ENCODE data around the gene CRTC3.

CRTC3 gene

GRCh38 chr15:90617668-90618097 is 88.0 kb downstream of the CRTC3 start:
- H3K27ac ChIP-seq: no peak overlapping the region
- DNase-seq: no peak

DNA sequence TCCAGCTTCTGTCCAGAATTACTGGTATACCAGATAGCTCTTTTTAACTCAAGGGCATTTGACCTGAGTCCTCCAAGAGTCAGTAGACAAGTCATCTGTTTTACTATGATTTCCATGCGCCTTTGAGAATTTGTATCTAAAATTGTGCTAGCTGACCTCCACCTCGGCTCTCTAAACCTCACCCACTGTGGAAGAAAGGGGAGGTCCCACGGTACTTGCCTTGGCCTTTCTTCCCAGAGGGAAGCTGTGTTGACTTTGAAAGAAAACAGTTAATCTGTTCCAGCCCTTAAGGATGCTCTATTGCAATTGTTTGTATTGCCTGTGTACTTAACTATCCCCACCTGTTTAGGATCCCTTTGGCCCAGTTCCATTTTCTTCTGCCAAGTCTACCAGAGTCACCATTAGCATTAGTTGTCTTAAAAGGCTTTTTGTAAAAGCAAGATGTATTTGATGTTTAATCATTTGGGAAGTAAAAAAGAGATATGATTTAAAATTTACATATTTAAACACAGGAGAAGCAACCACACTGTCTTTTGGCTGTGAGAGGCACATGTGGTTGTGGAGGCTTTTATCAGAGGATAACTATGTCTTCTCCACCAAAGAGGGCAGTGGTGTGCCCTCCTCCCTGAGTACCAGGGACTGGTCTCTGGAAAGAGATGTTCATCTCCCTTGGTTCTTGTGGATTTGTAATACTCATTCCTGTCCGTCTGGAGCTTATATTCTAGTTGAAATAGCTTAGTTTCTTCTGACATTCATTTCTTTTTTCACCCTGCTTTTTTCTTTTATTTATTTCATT is 88.8 kb downstream of the CRTC3 start:
- TF ChIP-seq, protein P1, sequence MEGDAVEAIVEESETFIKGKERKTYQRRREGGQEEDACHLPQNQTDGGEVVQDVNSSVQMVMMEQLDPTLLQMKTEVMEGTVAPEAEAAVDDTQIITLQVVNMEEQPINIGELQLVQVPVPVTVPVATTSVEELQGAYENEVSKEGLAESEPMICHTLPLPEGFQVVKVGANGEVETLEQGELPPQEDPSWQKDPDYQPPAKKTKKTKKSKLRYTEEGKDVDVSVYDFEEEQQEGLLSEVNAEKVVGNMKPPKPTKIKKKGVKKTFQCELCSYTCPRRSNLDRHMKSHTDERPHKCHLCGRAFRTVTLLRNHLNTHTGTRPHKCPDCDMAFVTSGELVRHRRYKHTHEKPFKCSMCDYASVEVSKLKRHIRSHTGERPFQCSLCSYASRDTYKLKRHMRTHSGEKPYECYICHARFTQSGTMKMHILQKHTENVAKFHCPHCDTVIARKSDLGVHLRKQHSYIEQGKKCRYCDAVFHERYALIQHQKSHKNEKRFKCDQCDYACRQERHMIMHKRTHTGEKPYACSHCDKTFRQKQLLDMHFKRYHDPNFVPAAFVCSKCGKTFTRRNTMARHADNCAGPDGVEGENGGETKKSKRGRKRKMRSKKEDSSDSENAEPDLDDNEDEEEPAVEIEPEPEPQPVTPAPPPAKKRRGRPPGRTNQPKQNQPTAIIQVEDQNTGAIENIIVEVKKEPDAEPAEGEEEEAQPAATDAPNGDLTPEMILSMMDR (IDR thresholded peaks at IDR 0.05; ENCODE audit: low read depth, low read length): no peak
- no peak overlapping the region for H3K4me3 ChIP-seq (ENCODE audit: low read depth, low read length)
- no peak overlapping the region for H3K27ac ChIP-seq
- H3K36me3 ChIP-seq: peaks cover 7% of the 10 kb centered on the region
- DNase-seq: no peak
- H3K9me3 ChIP-seq (ENCODE audit: severe bottlenecking): no peaks in the 10 kb centered on the region
- no peaks in the 10 kb centered on the region for H3K27me3 ChIP-seq (ENCODE audit: insufficient read depth, low read depth, severe bottlenecking)

More at GRCh38 chr15:90617668-90618097, 88.0 kb downstream of the CRTC3 start:
- TF ChIP-seq, protein P1 (IDR thresholded peaks at IDR 0.05; ENCODE audit: low read depth, low read length): no peak
- no peaks in the 10 kb centered on the region for H3K27me3 ChIP-seq (ENCODE audit: insufficient read depth, low read depth, severe bottlenecking)
- H3K4me3 ChIP-seq (ENCODE audit: low read depth, low read length): no peak overlapping the region
- H3K36me3 ChIP-seq: peaks cover 7% of the 10 kb centered on the region
- H3K9me3 ChIP-seq (ENCODE audit: severe bottlenecking): no peaks in the 10 kb centered on the region

- TF ChIP-seq, protein P1 (IDR thresholded peaks at IDR 0.05; ENCODE audit: low read depth, low read length): no peak
- Histone ChIP-seq H3K4me3 (ENCODE audit: low read depth, low read length) (no peak overlapping the region), H3K36me3 (peaks cover 7% of the 10 kb centered on the region), H3K27ac (no peak overlapping the region), H3K9me3 (ENCODE audit: severe bottlenecking) (no peaks in the 10 kb centered on the region), H3K27me3 (ENCODE audit: insufficient read depth, low read depth, severe bottlenecking) (no peaks in the 10 kb centered on the region)
- DNase-seq: no peak
Observed at GRCh38 chr15:90619468-90619867, 89.7 kb downstream of the CRTC3 start.

- H3K9me3 ChIP-seq (ENCODE audit: severe bottlenecking): no peaks in the 10 kb centered on the region
- no peak overlapping the region for H3K4me3 ChIP-seq (ENCODE audit: low read depth, low read length)
- H3K27ac ChIP-seq: no peak overlapping the region
- H3K27me3 ChIP-seq (ENCODE audit: insufficient read depth, low read depth, severe bottlenecking): no peaks in the 10 kb centered on the region
- no peak for DNase-seq
- H3K36me3 ChIP-seq: peaks cover 7% of the 10 kb centered on the region
- TF ChIP-seq, protein P1 (IDR thresholded peaks at IDR 0.05; ENCODE audit: low read depth, low read length): no peak
Observed at GRCh38 chr15:90619939-90620338, 90.2 kb downstream of the CRTC3 start.

- Histone ChIP-seq H3K4me3 (ENCODE audit: low read depth, low read length) (no peak overlapping the region), H3K27ac (no peak overlapping the region), H3K27me3 (ENCODE audit: insufficient read depth, low read depth, severe bottlenecking) (no peaks in the 10 kb centered on the region), H3K9me3 (ENCODE audit: severe bottlenecking) (no peaks in the 10 kb centered on the region), H3K36me3 (peaks cover 7% of the 10 kb centered on the region)
- TF ChIP-seq, protein P1 (IDR thresholded peaks at IDR 0.05; ENCODE audit: low read depth, low read length): no peak
- DNase-seq: no peak
Observed at GRCh38 chr15:90620379-90621067, 90.8 kb downstream of the CRTC3 start.

Measured in WERI-Rb-1 (cell line).